Immature natural killer cell (primary cell): ENCODE results near the gene CD81. TPM values are rescaled to one million over a fixed set of nuclear protein-coding genes. Genes with fewer than 3 reads are reported as not detected.
"Not testable (repeated sequence)": the region's sequence is repeated elsewhere in the genome, so short reads cannot be mapped to it uniquely, and the experiment has no call there.

Experiments used
- DNase-seq, 3 donors: peaks; one replicate each; pipeline ENCODE4 v3.0.0; 2022; ENCODE audit warnings: mixed read lengths in 1 of 3
- H3K27ac Mint-ChIP-seq, 6 donors: one replicate each; pipeline ENCODE4 v1.8.0; 2020; ENCODE audit warnings: mixed read lengths in 6 of 6, mild to moderate bottlenecking in 5 of 6, inconsistent platforms in 4 of 6, moderate library complexity in 3 of 6
- H3K27me3 Mint-ChIP-seq, 3 donors: one replicate each; pipeline ENCODE4 v1.8.0; 2020 to 2021; ENCODE audit warnings: low read depth in 3 of 3, mild to moderate bottlenecking in 3 of 3, mixed read lengths in 3 of 3, moderate library complexity in 3 of 3, inconsistent platforms in 1 of 3
- H3K36me3 Mint-ChIP-seq, 3 donors: one replicate each; pipeline ENCODE4 v1.8.0; 2020; ENCODE audit warnings: mixed read lengths in 3 of 3, inconsistent platforms in 2 of 3, mild to moderate bottlenecking in 2 of 3
- H3K4me1 Mint-ChIP-seq, 2 donors: one replicate each; pipeline ENCODE4 v1.8.0; 2020; ENCODE audit warnings: inconsistent platforms in 2 of 2, mild to moderate bottlenecking in 2 of 2, mixed read lengths in 2 of 2, moderate library complexity in 1 of 2
- H3K4me3 Mint-ChIP-seq, 5 donors: one replicate each; pipeline ENCODE4 v1.8.0; 2020; ENCODE audit warnings: mild to moderate bottlenecking in 5 of 5, mixed read lengths in 5 of 5, inconsistent platforms in 3 of 5, moderate library complexity in 3 of 5
- H3K9me3 Mint-ChIP-seq, 6 donors: one replicate each; pipeline ENCODE4 v1.8.0; 2020; ENCODE audit warnings: mild to moderate bottlenecking in 6 of 6, mixed read lengths in 6 of 6, inconsistent platforms in 4 of 6, moderate library complexity in 3 of 6
- polyA plus RNA-seq, 3 donors: library from polyadenylated mRNA; unstranded; fragments of 300-500 nt; fragmentation: Illumina TruSeq; gene quantifications; one replicate each; pipeline ENCODE4 v1.2.3, GENCODE V29; 2021

Gene CD81
- polyA plus RNA-seq, 3 donors from 2014 or later: 33.1 to 56.9 (median 49.7) TPM

DNA sequence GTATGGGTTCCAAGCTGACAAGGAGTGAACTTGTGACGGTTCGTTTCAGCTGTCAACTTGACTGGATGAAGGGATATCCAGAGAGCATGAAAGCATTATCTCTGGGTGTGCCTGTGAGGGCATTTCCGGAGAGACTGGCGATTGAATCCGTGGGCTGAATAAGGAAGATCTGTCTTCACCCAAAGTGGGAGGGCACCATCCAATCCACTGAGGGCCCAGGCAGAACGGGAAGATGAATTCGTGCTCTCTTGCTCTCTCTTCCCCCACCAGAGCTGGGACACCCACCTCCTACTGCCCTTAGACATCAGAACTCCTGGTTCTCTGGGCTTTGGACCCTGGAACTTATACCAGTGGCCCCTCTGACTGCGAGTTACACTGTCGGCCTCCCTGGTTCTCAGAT lies 15.5 kb upstream of the CD81 start:
- DNase-seq: no peak
- no peak overlapping the region for H3K4me3 Mint-ChIP-seq
- H3K36me3 Mint-ChIP-seq: no peaks in the 10 kb centered on the region
- peaks cover 0 to 6% (median 1%) of the 10 kb centered on the region in 3 donors for H3K27me3 Mint-ChIP-seq
- no peaks in the 10 kb centered on the region for H3K4me1 Mint-ChIP-seq
- H3K27ac Mint-ChIP-seq: no peak overlapping the region
- no peaks in the 10 kb centered on the region for H3K9me3 Mint-ChIP-seq

GRCh38 chr11:2362414-2362813 lies 14.7 kb upstream of the CD81 start:
- no peaks in the 10 kb centered on the region for H3K9me3 Mint-ChIP-seq
- H3K36me3 Mint-ChIP-seq: no peaks in the 10 kb centered on the region
- no peak overlapping the region for H3K27ac Mint-ChIP-seq
- no peak for DNase-seq
- H3K4me3 Mint-ChIP-seq: no peak overlapping the region
- peaks cover 0 to 6% (median 1%) of the 10 kb centered on the region in 3 donors for H3K27me3 Mint-ChIP-seq
- H3K4me1 Mint-ChIP-seq: no peaks in the 10 kb centered on the region

GRCh38 chr11:2363130-2363529 lies 14.0 kb upstream of the CD81 start:
- H3K36me3 Mint-ChIP-seq: no peaks in the 10 kb centered on the region
- peaks cover 0 to 9% (median 1%) of the 10 kb centered on the region in 3 donors for H3K27me3 Mint-ChIP-seq
- no peak overlapping the region for H3K4me3 Mint-ChIP-seq
- H3K9me3 Mint-ChIP-seq: no peaks in the 10 kb centered on the region
- H3K27ac Mint-ChIP-seq: no peak overlapping the region
- no peaks in the 10 kb centered on the region for H3K4me1 Mint-ChIP-seq
- no peak for DNase-seq

GRCh38 chr11:2363577-2364370 lies 13.3 kb upstream of the CD81 start:
- Mint-ChIP-seq H3K36me3 (no peaks in the 10 kb centered on the region), H3K9me3 (no peaks in the 10 kb centered on the region), H3K27ac (no peak overlapping the region), H3K4me1 (no peaks in the 10 kb centered on the region), H3K27me3 (peaks cover 0 to 9% (median 0%) of the 10 kb centered on the region in 3 donors), H3K4me3 (no peak overlapping the region)
- no peak for DNase-seq

GRCh38 chr11:2364386-2364785 lies 12.7 kb upstream of the CD81 start:
- not testable (repeated sequence) for H3K9me3 Mint-ChIP-seq, H3K4me3 Mint-ChIP-seq, DNase-seq, H3K27ac Mint-ChIP-seq, H3K36me3 Mint-ChIP-seq, H3K4me1 Mint-ChIP-seq
- peaks cover 0 to 11% (median 0%) of the 10 kb centered on the region in 3 donors for H3K27me3 Mint-ChIP-seq

- peaks cover 0 to 11% (median 0%) of the 10 kb centered on the region in 3 donors for H3K27me3 Mint-ChIP-seq
- H3K36me3 Mint-ChIP-seq: no peaks in the 10 kb centered on the region
- no peaks in the 10 kb centered on the region for H3K4me1 Mint-ChIP-seq
- H3K4me3 Mint-ChIP-seq: no peak overlapping the region
- H3K9me3 Mint-ChIP-seq: no peaks in the 10 kb centered on the region
- H3K27ac Mint-ChIP-seq: no peak overlapping the region
- DNase-seq: no peak
Observed at GRCh38 chr11:2365571-2366210, 11.4 kb upstream of the CD81 start.

DNA sequence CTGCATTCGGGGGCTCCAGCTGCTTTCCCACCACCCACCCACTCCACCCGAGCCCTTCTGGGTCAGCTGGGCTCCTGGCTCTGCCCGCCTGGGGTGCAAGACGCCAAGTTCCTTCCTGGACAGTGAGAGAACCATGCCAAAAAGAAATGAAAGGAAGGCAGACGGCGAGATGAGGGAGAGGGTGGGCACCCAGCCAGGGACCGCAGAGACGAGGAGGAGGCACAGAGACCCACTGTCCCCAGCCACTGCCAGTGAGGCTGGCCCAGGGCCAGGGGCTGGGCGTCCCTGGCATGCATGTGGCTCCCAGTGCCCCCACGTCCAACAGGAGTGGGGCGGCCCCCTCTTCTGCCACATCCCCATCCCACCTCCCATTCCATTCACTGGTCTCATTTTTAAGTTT lies 10.8 kb upstream of the CD81 start:
- no peak overlapping the region for H3K27ac Mint-ChIP-seq

DNA sequence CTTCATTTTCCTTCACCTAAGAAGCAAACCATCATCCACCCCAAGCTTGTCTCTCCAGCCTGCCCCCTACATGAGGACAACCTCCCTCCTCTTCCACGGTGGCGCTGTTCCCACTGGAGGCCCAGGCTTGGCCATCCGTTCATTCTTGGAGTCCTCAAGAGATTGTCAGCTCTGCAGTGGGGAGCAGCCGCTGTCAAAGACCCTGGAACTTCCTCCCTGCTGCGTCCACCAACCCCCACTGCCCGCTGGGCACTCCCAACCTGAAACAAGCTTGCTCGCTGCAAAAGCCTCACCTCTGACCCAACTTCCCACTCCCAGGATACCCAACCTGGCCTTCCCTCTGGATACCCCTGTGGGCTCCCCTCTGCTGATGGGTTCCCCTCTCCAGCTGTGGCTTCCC lies 10.4 kb upstream of the CD81 start:
- Mint-ChIP-seq H3K27ac (no peak overlapping the region), H3K27me3 (peaks cover 0 to 11% (median 0%) of the 10 kb centered on the region in 3 donors), H3K9me3 (no peaks in the 10 kb centered on the region), H3K4me3 (no peak overlapping the region), H3K36me3 (no peaks in the 10 kb centered on the region), H3K4me1 (no peaks in the 10 kb centered on the region)
- DNase-seq: no peak

More for the DNA sequence above, 10.8 kb upstream of the CD81 start:
- Mint-ChIP-seq H3K36me3 (no peaks in the 10 kb centered on the region), H3K27me3 (peaks cover 0 to 11% (median 0%) of the 10 kb centered on the region in 3 donors), H3K9me3 (no peaks in the 10 kb centered on the region), H3K4me3 (no peak overlapping the region), H3K4me1 (no peaks in the 10 kb centered on the region)
- no peak for DNase-seq

GRCh38 chr11:2367266-2368160 lies 9.6 kb upstream of the CD81 start:
- DNase-seq: no peak
- Mint-ChIP-seq H3K9me3 (no peaks in the 10 kb centered on the region), H3K36me3 (no peaks in the 10 kb centered on the region), H3K4me3 (no peak overlapping the region), H3K27me3 (peaks cover 0 to 10% (median 0%) of the 10 kb centered on the region in 3 donors), H3K27ac (no peak overlapping the region), H3K4me1 (no peaks in the 10 kb centered on the region)

DNA sequence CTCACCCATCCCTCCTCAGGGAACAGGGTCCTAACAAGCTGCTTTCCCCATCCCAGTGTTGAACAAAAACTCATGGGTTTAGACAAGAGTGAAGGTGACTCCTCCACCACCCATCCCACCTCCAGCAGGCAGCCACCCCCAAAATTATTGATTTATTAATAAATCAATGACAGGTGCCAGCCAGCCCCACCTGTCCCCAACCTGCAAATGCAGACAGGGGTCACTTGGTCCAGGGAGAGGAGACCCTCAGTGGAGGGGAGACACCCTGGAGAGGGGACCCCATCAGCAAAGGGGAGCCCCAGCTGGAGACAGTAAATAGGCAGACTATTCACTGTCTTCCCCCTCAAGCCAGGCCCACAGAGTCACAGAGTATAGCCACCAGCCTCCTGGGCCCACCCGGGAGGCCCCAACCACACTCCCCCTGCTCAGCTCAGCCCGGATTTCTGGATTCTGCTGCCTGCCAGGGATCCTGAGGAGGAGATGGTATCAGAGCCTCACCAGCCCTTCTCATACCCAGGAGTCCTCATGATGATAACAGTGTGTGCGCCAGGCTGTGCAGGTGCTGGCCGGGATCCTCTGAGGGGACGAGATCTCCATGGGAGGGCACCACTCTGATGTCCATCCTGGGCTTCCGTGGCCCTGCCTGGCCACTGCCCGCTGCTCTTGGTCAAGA lies 8.8 kb upstream of the CD81 start:
- Mint-ChIP-seq H3K4me3 (no peak overlapping the region), H3K27me3 (peaks cover 0 to 10% (median 0%) of the 10 kb centered on the region in 3 donors), H3K36me3 (no peaks in the 10 kb centered on the region), H3K4me1 (no peaks in the 10 kb centered on the region), H3K27ac (no peak overlapping the region), H3K9me3 (no peaks in the 10 kb centered on the region)
- no peak for DNase-seq

GRCh38 chr11:2368851-2369180 lies 8.3 kb upstream of the CD81 start:
- no peak overlapping the region for H3K27ac Mint-ChIP-seq

DNA sequence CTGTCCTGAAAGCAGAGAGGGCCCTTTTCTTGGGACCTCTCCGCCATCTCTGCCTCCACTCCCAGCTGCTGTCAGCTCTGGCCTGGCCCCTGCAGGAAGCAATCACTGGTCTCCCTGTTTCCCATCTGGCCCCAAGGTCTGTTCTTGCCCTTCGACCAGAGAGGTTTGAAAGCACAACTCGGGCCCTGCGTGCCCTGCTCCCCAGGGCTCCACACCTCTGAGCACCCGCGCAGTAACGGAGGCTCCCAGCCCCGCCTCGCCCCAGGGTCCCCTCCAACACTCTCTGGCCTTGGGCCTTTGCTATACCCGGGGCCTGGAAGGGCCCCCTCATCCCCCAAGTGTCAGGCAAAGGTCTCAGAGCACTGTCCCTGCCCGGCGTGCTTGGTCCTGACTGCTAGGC lies 7.8 kb upstream of the CD81 start:
- DNase-seq: no peak
- H3K36me3 Mint-ChIP-seq: no peaks in the 10 kb centered on the region
- peaks cover 0 to 10% (median 0%) of the 10 kb centered on the region in 3 donors for H3K27me3 Mint-ChIP-seq
- H3K4me1 Mint-ChIP-seq: no peaks in the 10 kb centered on the region
- no peak overlapping the region for H3K4me3 Mint-ChIP-seq
- no peaks in the 10 kb centered on the region for H3K9me3 Mint-ChIP-seq
- no peak overlapping the region for H3K27ac Mint-ChIP-seq

More at GRCh38 chr11:2368851-2369180, 8.3 kb upstream of the CD81 start:
- DNase-seq: no peak
- H3K9me3 Mint-ChIP-seq: no peaks in the 10 kb centered on the region
- no peak overlapping the region for H3K4me3 Mint-ChIP-seq
- no peaks in the 10 kb centered on the region for H3K4me1 Mint-ChIP-seq
- no peaks in the 10 kb centered on the region for H3K36me3 Mint-ChIP-seq
- H3K27me3 Mint-ChIP-seq: peaks cover 0 to 10% (median 0%) of the 10 kb centered on the region in 3 donors

DNA sequence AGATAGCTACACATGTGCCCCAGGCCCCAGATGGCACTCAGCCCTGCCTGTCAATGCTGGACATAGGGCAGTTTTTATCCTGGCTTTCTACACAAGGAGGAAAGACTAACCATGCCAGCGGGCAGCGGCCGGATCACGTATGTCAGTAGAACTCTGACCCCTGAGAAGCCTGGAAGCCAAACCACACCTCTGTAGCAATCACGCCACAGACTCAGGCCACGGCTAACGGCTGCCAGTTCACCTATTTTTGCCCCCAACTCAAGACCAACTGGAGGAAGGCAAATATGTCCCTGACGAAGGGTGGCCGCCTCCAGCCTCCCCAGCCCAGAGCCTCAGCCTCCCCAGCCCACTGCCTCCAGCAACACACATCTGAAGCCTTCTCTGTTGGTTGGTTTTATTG lies 7.2 kb upstream of the CD81 start:
- peaks cover 0 to 8% (median 0%) of the 10 kb centered on the region in 3 donors for H3K27me3 Mint-ChIP-seq
- DNase-seq: no peak
- H3K4me3 Mint-ChIP-seq: no peak overlapping the region
- H3K9me3 Mint-ChIP-seq: no peaks in the 10 kb centered on the region
- no peak overlapping the region for H3K27ac Mint-ChIP-seq
- H3K36me3 Mint-ChIP-seq: no peaks in the 10 kb centered on the region
- H3K4me1 Mint-ChIP-seq: no peaks in the 10 kb centered on the region
